Heart left ventricle (tissue), 16 donors: Measurements from ENCODE around the gene RPS6KB2. TPM values are rescaled to one million over a fixed set of nuclear protein-coding genes. Genes with fewer than 3 reads are reported as not detected.
A peak's percentile ranks its signal among the peaks of the same experiment; 100 is the strongest.

Experiments used
- ATAC-seq, 4 donors: fragments of 200-7000 bp; cut with Tn5 transposase; one replicate each; pipeline ENCODE4 v1.9.1; 2020 to 2022; ENCODE audit warnings: moderate library complexity in 4 of 4, mild to moderate bottlenecking in 3 of 4, moderate number of reproducible peaks in 1 of 4
- DNase-seq, 5 donors: peaks; one replicate each; pipeline ENCODE4 v3.0.0-alpha.2; 2020
- H3K27ac ChIP-seq, 12 donors: fragments of 200-600 bp; sonication (generic) in 4 of 12; one replicate each; pipeline versions ENCODE4 v1.5.0 to v1.8.0; 2016 to 2022; ENCODE audit warnings: mild to moderate bottlenecking in 2 of 12
- H3K27me3 ChIP-seq, 9 donors: fragments of 200-600 bp; sonication (generic) in 2 of 9; one replicate each; pipeline versions ENCODE4 v1.5.1 to v1.8.0; 2016 to 2022; ENCODE audit warnings: mild to moderate bottlenecking in 3 of 9
- H3K36me3 ChIP-seq, 9 donors: fragments of 200-600 bp; sonication (generic) in 2 of 9; one replicate each; pipeline versions ENCODE4 v1.5.0 to v1.8.0; 2018 to 2022; ENCODE audit warnings: mild to moderate bottlenecking in 2 of 9
- H3K4me1 ChIP-seq, 12 donors: fragments of 200-600 bp; sonication (generic) in 4 of 12; one replicate each; pipeline versions ENCODE4 v1.5.0 to v1.8.0; 2016 to 2022; ENCODE audit warnings: mild to moderate bottlenecking in 3 of 12
- H3K4me3 ChIP-seq, 12 donors: fragments of 200-600 bp; sonication (generic) in 4 of 12; one replicate each; pipeline versions ENCODE4 v1.5.0 to v1.8.0; 2017 to 2022; ENCODE audit warnings: mild to moderate bottlenecking in 9 of 12, moderate library complexity in 4 of 12
- H3K9me3 ChIP-seq, 12 donors: fragments of 200-600 bp; sonication (generic) in 4 of 12; one replicate each; pipeline versions ENCODE4 v1.5.0 to v1.8.0; 2016 to 2022; ENCODE audit warnings: mild to moderate bottlenecking in 1 of 12
- CTCF ChIP-seq, 12 donors: fragments of 200-600 bp; sonication (generic) in 4 of 12; IDR thresholded peaks; one replicate each; pipeline versions ENCODE4 v1.5.0 to v1.8.0; 2018 to 2022; ENCODE audit warnings: antibody characterized with exemption in 12 of 12, mild to moderate bottlenecking in 5 of 12
- POLR2A ChIP-seq, 2 donors: fragments of 450-650 bp; IDR thresholded peaks; one replicate each; pipeline ENCODE4 v1.6.1; 2017; ENCODE audit warnings: antibody characterized with exemption in 2 of 2, mild to moderate bottlenecking in 2 of 2, moderate library complexity in 2 of 2
- WGBS, 4 donors: extraction: QIAGEN DNeasy Blood & Tissue Kit in 2 of 4; methylation state at CpG; one replicate each; pipeline versions ENCODE4 v1.1.5 to v1.1.7; 2013 to 2018; 5-methylcytosine and 5-hydroxymethylcytosine counted together
- intact Hi-C, 10 donors: fragments of 100-400 bp; cut with DNase I; formaldehyde crosslinking; loops; one replicate each; pipeline versions ENCODE4 v1.11.1 to v1.14.2; 2022
- polyA plus RNA-seq, 2 donors: library from polyadenylated mRNA; stranded (reverse); fragments of 200-250 nt; gene quantifications; one replicate each; pipeline ENCODE4 v1.2.3, GENCODE V29; 2013
- total RNA-seq, 9 donors: library from RNA; depleted of rRNA in 2 of 9; stranded (reverse); fragments of >200 nt in 2 of 9; fragmentation: NEBNext Ultra II Directional in 3 of 9; extraction: Animal tissue kit (Norgen Biotek cat#: 25700) in 3 of 9; gene quantifications; one replicate each; pipeline versions ENCODE4 v1.1.0 to v1.2.4, GENCODE V29; 2016 to 2023
- donor health status: ischemic (EF 13 %, LVEDD 7.1; RV severe dilation, severe dysfunction).
- donor health status: healthy with polysubstance abuse.
- donor health status: DM: no; HTN: yes; CAD: no.
- donor health status: DM: no; HTN: no; CAD: no.
- donor health status: ischemic (EF 25% LVEDD 6.9; RV normal size, moderate dysfunction).
- donor health status: ischemic (EF 25% LVEDD 5.7; RV mildly dilated, moderate dysfunction).
- donor health status: healthy.
- donor health status: DM: yes; HTN: yes; CAD: no.
- donor health status: ischemic (EF 35%, LVEDD 5.7; RV mildly dilated, moderate dysfunction).
- donor health status: nonischemic (EF 11% LVEDD 7.7; RV severe dilation, severe dysfunction).
- donor health status: DM: yes; HTN: yes; CAD: no.
- donor health status: PGD.
- donor health status: ischemic (EF 29% LVEDD 5.4; RV normal size, mild dysfunction).
- donor health status: nonischemic (EF 23%, LVEDD 6.1; RV moderate dilation, normal function).

Gene RPS6KB2
- total and polyA plus RNA-seq, 11 donors = 19.3 to 36.0 (median 26.0) TPM

- Histone ChIP-seq H3K36me3 (no peaks in the 10 kb centered on the region), H3K9me3 (no peaks in the 10 kb centered on the region), H3K4me3 (no peak overlapping the region), H3K27ac (peak overlapping the region in 1 of 12 donors; percentile 70), H3K27me3 (no peaks in the 10 kb centered on the region), H3K4me1 (peaks cover 0 to 46% (median 5%) of the 10 kb centered on the region in 12 donors)
- intact Hi-C loops = no loop called here
- peak in 1 of 5 donors; percentile 37 for DNase-seq
- TF ChIP-seq POLR2A (IDR thresholded peaks at IDR 0.05) = no peak
- TF ChIP-seq CTCF (IDR thresholded peaks at IDR 0.05) = no peak
- WGBS, 4 donors = 72 to 80% (median 74%) methylated on average over 9 of the region's 9 CpGs
- ATAC-seq = peak in 3 of 4 donors; percentile 7 to 41 (median 31)
Measured at GRCh38 chr11:67449116-67449844, 21.0 kb downstream of the RPS6KB2 start.

DNA sequence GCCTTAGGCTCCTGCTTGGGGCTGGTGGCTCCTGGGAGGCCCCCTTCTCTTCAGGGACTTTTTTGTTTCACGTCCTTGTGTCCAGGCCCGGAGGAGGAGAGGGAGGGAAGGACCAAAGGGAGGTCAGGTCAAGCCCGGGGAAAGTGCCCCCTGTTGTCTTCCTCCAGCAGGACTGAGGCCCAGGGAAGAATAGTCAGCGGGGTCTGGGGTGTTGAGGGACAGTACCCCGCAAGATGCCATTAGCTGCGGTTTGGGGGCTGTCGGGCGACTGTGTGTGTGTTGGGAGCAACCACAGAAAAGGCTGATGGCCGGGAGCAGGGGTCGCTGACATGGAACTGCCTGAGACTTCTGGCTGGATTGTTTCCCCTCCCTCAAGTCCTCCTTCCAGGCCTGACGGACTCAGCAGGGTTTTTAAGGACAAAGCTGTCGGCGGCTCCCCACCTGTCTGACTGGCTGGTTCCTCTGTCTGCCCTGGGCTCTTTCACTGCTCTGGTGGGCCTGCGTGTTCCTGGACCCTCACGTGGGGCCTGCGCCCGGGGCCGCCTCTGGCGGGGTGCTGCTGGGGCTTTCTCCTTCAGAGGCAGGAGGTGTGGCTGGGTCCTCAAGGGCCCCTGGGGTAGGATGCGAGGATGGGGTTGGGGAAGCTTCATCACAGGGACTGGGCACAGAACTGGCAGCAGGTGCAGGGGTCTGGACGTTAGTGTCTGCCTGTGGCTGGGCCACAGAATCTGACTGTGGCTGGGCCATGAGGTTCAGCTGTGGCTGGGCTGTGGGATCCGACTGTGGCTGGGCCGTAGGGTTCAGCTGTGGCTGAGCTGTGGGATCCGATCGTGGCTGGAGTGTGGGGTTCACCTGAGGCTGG lies 22.7 kb downstream of the RPS6KB2 start:
- Histone ChIP-seq H3K27me3 (no peaks in the 10 kb centered on the region), H3K27ac (no peak overlapping the region), H3K36me3 (no peaks in the 10 kb centered on the region), H3K4me1 (peaks cover 0 to 38% (median 5%) of the 10 kb centered on the region in 12 donors), H3K9me3 (no peaks in the 10 kb centered on the region), H3K4me3 (no peak overlapping the region)
- 90 to 93% (median 91%) methylated on average over 20 to 25 of the region's 25 CpGs for WGBS, 4 donors
- no peak for TF ChIP-seq POLR2A (IDR thresholded peaks at IDR 0.05)
- TF ChIP-seq CTCF (IDR thresholded peaks at IDR 0.05) = no peak
- ATAC-seq = no peak
- DNase-seq = no peak
- intact Hi-C loops = no loop called here

GRCh38 chr11:67451658-67451976 lies 23.3 kb downstream of the RPS6KB2 start:
- peak overlapping the region in 8 of 12 donors; percentile 1 to 69 (median 41) for H3K27ac ChIP-seq
- no peaks in the 10 kb centered on the region for H3K27me3 ChIP-seq

More at GRCh38 chr11:67451658-67451976, 23.3 kb downstream of the RPS6KB2 start:
- Histone ChIP-seq H3K4me3 (no peak overlapping the region), H3K36me3 (no peaks in the 10 kb centered on the region), H3K4me1 (peaks cover 0 to 38% (median 5%) of the 10 kb centered on the region in 12 donors), H3K9me3 (no peaks in the 10 kb centered on the region)
- no peak for TF ChIP-seq CTCF (IDR thresholded peaks at IDR 0.05)
- no peak for TF ChIP-seq POLR2A (IDR thresholded peaks at IDR 0.05)
- intact Hi-C loops = no loop called here
- ATAC-seq (no peak), DNase-seq (peak in 1 of 5 donors; percentile 21)
- WGBS, 4 donors = 92 to 97% (median 94%) methylated on average over 13 to 14 of the region's 14 CpGs
